ENCODE measurements around the gene PSD.

DNA sequence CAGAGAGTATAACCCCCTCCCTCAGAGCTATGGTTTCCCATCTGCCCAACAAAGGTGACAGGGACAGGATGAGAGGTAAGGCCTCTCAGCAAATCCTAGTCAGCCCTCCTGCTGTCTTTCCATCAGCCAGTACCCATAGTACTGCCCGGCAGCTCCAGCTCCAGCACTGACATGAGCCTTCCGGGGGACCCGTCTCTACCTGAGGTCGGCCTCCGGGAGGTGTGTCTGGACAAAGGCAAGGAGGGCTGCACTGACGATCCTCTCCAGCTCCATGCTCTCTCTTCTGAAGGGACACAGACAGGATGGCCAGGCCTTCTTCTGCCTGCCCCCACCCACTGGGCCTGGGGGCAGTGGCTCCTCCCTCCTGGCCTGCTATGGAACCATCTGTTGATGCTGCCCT lies 6.3 kb upstream of the PSD start:
- TF ChIP-seq, protein P1, sequence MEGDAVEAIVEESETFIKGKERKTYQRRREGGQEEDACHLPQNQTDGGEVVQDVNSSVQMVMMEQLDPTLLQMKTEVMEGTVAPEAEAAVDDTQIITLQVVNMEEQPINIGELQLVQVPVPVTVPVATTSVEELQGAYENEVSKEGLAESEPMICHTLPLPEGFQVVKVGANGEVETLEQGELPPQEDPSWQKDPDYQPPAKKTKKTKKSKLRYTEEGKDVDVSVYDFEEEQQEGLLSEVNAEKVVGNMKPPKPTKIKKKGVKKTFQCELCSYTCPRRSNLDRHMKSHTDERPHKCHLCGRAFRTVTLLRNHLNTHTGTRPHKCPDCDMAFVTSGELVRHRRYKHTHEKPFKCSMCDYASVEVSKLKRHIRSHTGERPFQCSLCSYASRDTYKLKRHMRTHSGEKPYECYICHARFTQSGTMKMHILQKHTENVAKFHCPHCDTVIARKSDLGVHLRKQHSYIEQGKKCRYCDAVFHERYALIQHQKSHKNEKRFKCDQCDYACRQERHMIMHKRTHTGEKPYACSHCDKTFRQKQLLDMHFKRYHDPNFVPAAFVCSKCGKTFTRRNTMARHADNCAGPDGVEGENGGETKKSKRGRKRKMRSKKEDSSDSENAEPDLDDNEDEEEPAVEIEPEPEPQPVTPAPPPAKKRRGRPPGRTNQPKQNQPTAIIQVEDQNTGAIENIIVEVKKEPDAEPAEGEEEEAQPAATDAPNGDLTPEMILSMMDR (conservative IDR thresholded peaks at IDR 0.05) = no peak
- TF ChIP-seq EZH2 (IDR thresholded peaks at IDR 0.05; ENCODE audit: low read depth) = no peak

All from PC-9 (cell line).